Suppressor macrophage (primary cell): Measurements from ENCODE around the gene FARP2.
"Not testable (repeated sequence)": the region's sequence is repeated elsewhere in the genome, so short reads cannot be mapped to it uniquely, and the experiment has no call there.

Experiments
- DNase-seq, 4 experiments: peaks; one replicate each; pipeline ENCODE4 v3.0.0-alpha.2; 2020 to 2022

The FARP2 gene

DNA sequence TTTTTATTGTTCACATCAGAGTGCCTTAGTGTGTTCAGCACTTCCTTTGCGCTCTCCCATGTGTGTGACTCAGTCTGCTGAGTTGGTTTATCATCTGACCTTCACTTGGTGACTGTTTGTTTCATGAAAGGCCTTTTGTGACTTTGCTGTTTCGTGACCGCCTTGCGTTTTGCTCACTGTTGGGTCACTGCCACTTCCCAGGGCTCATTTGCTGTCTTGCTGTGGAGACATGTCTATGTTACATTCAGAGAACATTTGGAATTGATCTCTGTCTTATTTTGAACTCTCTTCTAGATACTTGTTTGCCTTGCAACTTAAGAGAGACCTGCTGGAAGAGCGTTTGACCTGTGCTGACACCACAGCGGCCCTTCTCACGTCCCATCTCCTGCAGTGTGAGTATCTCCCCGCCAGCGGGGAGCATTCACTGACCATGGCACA, 54.7 kb downstream of the FARP2 start:
- peak in 2 of 4 experiments; percentile 3 to 9 for DNase-seq

DNA sequence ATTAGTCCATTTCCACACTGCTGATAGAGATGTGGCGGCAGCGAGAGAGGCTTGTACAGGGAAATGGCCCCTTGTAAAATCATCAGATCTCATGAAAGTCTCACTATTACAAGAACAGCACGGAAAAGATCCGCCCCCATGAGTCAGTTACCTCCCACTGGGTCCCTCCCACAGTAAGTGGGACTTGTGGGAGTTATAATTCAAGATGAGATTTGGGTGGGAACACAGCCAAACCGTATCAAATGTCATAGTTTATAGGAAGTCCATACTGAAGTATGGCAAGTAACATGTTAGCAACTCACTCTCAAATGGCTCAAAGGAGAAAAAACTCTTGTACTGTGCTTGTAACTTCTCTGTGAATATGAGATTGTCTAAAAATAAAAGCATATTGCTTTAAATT, 56.1 kb downstream of the FARP2 start:
- DNase-seq: peak in 2 of 4 experiments; percentile 0 to 8

DNA sequence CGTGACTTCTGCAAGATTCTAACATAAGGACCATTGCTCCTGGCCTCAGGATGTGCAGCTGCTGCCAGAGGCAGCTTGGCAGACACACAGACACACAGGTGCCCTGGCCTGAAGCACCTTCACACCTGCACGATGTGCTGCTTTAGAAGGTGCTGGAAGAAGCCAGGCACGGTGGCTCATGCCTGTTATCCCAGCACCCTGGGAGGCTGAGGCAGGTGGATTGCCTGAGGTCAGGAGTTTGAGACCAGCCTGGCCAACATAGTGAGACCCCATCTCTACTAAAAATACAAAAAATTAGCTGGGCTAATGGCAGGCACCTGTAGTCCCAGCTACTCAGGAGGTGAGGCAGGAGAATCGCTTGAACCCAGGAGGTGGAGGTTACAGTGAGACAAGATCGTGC, 57.4 kb downstream of the FARP2 start:
- not testable (repeated sequence) for DNase-seq

DNA sequence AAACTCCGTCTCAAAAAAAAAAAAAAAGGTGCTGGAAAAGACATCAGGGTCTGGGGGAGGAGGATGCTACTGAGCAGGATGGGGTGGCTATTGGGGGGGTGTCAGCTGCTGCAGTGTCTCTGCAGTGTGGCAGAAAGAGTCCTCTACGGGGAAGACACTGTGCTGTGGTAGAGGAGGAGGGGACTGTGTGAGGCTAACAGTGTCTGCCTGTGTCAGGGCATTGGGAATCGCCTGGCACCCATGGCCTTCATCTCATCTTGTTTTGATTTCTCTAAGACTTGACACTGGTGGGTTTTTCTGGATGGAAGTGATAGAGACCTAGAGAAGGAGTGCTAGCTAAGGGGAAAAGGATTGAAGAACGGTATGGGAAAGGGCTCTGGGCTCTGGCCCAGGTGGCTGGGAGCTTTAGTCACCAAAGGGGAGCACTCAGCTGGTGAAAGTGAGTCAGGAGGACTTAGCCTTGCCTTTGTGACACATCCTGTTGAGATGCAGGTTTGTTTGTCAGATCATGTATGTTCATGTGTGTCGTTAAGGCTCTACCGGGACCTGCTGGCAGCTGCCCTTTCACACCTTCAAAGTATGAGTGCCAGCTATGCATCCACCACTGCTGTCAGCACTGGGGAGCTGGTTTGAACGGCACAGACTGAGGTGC, 58.0 kb downstream of the FARP2 start:
- no peak for DNase-seq

DNA sequence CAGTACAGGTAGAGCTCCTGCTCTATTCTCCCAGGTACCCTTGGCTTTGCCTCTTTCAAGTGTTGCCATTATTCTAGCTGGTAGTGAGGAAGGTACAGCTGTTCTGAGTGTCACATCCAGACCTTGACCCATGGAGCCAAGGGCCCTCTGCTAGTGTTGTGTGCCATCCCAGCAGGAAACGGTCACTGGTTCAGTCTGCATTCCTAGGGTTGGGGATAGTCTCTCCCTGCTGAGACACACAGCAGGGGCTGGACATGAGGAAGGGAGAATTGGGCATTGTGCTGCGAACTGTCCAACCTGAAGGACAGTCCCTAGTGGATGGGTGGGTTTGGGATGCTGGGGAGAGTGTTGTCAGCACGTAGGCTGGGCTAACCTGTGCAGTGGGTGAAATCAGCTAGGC, 59.1 kb downstream of the FARP2 start:
- no peak for DNase-seq

DNA sequence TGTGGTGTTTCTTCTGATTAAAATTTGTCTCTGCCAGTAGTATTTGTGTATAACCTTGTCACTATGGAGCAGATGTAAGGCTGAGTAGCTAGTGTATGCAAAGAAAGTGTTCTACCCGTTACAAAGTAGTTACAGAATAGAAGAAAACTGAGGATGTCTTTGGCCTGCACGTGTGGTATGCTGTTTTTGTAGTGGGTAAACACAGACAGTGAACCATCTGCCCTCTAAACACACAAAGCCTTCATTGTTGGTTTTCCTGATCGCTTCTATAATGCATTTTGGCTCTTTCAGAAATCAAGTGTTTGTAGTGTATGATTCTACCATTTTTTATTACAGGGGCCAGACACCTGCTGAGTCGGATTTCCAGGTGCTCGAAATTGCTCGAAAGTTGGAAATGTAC, 61.5 kb downstream of the FARP2 start:
- no peak for DNase-seq

DNA sequence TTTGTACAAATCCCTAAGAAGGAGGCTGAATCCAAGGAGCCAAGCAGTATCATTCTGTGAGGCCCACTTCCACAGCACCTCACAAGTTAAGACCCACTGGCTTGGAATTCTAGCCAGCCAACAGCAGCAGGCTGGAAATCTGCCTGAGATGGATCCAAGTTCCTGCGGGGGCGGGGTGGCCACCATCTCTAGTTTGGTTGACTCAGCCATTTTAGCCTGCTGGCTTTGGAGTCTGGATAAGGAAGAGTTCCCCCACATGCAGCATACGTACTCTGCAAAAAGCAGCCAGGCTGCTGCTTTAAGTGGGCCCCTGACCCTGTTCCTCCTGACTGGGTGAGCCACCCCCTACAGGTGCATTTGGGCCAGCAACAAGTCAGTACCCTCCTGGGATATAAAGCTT, 65.2 kb downstream of the FARP2 start:
- no peak for DNase-seq

DNA sequence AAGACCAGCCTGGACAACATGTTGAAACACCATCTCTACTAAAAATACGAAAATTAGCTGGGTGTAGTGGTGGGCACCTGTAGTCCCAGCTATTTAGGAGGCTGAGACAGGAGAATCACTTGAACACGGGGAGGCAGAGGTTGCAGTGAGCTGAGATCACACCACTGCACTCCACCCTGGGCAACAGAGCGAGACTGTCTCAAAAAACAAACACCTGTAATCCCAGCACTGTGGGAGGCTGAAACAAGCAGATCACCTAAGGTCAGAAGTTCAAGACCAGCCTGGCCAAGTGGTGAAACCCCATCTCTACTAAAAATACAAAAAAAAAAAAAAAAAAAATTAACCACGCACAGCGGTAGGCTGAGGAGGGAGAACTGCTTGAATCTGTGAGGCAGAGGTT, 65.9 kb downstream of the FARP2 start:
- not testable (repeated sequence) for DNase-seq

DNA sequence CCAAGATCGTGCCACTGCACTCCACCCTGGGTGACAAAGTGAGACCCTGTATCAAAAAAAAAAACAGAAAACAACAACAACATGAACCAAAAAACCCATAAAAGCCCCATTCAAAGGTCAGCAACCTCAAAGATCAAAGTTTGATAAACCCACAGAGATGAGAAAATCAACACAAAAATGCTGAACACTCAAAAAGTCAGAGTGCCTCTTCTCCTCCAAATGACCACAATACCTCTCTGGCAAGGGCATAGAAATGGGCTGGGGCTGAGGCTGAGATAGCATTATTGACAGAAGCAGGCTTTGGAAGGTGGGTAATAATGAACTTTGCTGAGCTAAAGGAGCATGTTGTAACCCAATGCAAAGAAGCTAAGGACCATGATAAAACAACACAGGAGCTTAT, 66.3 kb downstream of the FARP2 start:
- no peak for DNase-seq

DNA sequence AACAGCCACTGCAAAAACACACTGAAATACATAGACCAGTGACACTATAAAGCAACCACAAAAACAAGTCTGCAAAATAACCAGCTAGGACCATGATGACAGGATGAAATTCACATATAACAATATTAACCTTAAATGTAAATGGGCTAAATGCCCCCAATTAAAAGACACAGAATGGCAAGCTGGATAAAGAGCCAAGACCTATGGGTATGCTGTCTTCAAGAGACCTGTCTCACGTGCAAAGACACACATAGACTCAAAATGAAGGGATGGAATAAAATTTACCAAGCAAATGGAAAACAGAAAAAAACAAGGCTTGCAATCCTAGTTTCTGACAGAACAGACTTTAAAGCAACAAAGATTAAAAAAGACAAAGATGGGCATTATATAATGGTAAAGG, 67.4 kb downstream of the FARP2 start:
- DNase-seq: not testable (repeated sequence)

DNA sequence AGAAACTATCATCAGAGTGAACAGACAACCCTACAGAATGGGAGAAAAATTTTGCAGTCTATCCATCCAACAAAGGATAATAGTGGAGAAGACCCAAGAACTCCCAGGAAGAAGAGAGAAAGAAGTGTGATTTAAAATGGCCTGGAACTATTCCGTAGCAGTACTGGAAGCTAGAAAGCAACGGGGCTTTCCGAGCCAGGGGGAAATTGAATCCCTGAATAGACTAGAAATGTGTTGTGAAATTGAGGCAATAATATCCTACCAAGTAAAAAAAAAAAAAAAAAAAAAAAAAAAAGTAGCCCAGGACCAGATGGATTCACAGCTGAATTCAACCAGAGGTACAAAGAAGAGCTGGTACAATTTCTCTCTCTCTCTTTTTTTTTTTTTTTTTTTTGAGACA, 69.3 kb downstream of the FARP2 start:
- DNase-seq: no peak

DNA sequence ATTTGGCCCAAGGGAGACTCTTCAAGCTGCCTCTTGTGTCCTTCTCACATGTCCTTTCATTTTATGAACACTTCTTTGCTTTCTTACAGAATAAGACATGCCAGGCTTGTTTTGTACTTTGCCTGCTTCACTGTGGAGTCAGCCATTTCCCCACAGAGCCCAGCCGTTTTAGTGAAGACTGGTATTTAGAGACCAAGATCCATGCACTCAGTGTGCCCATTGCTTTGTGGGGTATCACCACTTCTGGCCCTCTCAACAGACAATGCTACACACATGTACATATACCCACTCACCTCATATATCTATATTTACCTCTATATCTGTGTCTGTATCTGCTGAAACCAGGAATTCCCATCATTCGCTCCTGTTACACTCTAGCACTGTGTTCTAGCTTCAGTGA, 74.1 kb downstream of the FARP2 start:
- DNase-seq: no peak

DNA sequence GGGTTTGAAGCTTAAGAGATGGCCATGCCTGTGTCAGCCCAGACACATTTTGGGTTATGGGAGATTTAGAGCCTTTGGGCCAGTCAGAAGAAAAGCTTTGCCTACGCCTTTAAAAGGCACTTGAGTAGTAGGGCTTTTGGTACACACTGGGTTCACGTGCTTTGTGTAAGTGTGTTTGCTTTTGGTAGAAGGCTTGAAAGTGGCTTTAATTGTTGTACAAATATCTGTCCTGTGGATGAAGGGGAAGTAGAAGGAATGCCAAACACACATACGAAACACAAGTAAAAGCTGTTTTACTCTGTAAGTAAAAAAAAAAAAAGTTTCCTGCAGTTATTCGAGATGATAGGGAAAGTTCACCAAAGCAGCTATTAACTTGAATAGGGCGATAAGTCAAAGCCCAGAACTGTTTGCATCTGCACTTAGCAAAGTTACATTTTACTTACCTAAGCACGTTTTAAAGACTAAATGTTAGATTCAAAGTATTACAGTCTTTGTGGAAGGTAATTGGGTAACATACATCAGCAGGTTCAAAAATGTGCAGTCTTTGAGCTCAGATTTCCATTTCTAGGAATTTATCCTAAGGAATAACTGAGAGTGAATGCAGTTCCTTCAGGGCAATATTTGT, 76.9 kb downstream of the FARP2 start:
- no peak for DNase-seq

DNA sequence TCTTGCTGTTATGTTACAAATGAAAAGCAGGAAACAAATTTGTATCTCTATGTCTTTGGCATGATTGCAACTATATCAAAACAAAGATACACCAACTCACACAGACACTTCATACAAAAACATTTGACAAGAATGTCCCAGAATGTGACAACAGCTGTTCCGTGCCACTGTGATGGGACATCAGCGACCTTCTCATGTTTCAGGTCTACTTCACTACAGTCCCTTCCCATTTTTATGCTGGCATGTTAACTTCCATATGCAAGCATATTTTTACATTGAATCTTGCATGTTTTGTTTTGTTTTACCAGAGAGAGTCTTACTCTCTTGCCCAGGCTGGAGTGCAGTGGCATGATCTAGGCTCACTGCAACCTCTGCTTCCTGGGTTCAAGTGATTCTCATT, 81.1 kb downstream of the FARP2 start:
- DNase-seq: no peak

DNA sequence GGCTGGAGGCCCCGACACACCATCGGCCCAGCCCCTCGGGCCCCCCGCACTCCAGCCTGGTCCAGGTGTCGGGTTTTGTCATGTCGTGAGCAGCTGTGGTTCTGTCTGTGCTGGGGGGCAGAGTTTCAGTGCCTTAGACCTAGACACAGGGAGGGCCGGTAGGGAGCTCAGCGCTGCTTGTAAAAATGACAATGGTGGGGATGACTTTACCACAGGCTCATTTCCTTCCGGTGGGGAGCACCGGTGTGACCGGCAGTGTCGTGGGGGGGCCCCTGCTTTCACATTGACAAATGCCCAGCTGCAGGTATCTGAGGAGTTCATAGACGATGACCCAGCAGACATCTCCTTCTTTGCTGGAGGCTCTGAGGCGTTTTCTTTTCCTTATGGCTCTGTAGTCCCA, 85.4 kb downstream of the FARP2 start:
- no peak for DNase-seq

DNA sequence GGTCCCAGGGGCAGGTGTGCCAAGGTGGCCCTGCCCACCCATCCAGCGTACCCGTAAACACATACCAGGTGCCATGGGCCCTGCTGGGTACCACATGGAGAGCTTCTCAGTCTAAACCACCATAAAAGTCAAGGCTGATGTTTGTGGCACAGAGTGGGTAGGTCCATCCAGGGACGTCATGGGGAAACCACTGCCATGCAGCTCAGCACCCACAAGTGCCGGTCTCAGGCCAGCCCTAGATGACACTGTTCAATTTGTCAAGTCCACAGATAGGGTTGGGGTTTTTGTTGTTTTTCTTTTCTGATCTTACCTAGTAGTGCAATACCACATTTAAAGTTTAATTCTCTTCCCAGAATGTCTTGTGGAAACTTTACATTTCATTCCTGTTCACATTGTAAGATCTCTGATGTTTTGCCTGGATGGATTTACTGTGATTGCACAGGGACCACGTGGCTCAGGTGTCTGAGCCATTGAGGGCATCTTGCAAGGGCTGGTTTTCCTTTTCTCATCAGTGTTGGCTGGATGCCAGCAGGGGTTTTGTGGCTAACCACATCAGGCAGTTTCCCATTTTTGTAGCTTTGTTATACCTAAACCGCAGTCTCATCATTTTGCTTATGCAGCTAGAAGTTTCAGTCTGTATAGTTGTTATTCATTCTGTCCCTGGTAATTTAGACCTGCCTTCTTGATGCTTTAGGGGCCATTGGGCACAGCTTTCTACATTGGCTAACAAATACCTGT, 87.6 kb downstream of the FARP2 start:
- DNase-seq: peak; percentile 46 to 72 (median 61)

DNA sequence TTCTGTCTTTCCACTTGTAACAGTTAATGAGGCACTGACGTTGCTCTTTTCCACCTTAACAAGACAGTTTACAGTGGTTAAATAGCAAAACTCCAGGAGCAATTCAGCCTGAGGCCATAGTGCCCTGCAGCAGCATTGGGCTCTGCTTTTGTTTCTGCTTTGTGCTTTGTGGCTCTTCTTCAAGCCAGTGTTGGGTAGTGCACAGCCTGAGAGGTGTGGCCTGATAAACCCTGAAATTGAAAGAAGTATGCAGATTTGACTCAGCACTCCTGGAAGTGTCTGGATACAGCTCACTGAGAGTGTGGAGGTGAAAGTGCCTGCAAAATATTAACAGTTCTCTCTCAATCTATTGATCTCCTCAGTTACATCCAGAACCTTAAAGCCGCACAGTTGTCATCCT, 89.3 kb downstream of the FARP2 start:
- DNase-seq: no peak

DNA sequence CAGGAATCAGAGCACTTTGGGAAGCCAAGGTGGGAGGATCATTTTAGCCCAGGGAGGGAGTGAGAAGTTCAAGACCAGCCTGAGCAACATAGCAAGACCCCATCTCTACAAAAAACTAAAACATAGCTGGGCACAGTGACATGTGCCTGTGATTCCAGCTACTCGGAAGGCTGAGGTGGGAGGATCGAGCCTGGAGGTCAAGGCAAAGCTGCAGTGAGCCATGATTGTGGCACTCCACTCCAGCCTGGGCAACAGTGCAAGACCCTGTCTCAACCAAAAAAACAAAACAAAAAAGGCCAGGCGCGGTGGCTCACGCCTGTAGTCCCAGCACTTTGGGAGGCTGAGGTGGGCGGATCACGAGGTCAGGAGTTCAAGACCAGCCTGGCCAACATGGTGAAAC, 94.0 kb downstream of the FARP2 start:
- not testable (repeated sequence) for DNase-seq

DNA sequence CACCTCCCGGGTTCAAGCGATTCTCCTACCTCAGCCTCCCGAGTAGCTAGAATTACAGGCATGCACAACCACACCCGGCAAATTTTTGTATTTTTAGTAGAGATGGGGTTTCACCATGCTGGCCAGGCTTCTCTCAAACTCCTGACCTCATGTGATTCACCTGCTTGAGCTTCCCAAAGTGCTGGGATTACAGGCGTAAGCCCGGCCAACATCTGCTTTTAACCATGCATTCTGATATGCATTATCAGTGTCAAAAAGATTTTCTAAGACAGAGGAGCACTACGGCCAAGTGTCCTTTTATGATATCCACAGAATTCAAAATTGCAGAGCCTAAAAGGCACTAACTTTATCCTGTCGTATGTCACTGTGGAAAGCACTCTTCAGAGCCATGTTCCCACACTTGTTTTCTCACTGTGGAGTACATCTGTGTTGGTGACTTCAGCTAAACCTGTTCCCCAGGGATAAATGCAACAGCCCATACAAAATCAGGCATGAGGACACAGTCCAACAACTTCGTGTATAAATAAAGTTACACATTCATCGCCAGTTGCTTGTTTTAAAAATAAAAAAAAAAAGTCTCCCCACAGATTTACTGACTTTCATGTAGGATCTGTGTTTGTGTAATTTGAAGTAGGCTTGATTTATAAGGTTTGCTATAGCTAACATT, 95.9 kb downstream of the FARP2 start:
- no peak for DNase-seq

DNA sequence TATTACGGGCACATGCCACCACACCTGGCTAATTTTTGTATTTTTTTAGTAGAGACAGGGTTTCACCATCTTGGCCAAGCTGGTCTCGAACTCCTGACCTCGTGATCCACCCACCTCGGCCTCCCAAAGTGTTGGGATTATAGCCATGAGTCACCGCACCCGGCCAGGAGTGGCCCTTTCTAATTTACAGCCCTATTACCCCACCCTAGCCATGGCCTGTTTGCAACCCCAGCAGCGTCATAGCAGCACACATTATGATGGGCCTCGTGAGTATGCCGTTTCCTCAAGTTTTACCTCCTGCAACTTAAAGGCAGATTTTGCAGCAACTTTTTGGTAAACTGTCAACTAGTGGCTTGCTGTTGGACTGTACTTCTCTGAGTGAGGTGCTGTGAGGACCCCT, 97.8 kb downstream of the FARP2 start:
- not testable (repeated sequence) for DNase-seq

DNA sequence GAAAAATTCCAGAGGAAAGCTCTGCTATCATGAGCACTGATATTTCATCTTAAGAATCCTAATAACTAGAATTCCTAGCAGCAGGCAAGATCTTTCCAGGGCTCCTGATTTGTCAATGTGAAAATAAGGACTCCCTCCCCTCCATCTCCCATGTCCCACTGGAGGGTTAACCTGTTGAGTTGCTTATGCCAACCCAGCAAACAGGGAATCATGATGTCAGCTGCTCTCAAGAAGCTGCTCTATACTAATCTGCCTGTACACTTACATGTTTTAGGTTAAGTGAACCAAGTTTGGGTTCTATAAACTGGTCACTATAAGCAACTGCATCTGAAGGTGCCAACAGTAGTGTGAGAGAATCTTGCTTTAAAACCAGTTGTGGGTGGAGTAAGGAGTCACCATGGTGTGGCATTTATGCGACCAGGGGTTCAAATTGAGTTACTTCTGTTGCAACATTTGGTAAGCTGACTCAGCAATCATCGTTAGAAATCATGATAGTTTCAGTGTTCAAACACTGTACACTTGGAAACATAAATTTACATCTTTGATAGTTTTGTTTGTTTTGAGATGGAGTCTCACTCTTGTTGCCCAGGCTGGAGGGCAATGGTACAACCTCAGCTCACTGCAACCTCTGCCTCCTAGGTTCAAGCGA, 98.9 kb downstream of the FARP2 start:
- no peak for DNase-seq

DNA sequence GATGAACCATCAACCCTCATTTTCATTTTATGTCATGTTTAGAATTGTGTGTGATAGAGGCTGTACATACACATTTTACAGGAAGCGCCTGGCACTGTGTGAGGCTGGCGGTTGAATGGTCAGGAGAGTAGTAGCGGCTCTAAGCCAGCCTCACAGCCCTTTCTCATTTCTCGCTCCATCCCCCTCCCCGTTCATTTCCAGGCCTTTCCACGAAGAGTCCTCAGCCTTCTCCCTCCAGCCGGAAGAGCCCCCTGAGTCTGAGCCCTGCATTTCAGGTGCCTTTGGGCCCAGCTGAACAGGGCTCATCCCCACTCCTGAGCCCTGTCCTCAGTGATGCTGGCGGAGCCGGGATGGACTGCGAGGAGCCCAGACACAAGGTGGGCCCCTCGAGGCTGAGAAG, 100.5 kb downstream of the FARP2 start:
- DNase-seq: no peak

DNA sequence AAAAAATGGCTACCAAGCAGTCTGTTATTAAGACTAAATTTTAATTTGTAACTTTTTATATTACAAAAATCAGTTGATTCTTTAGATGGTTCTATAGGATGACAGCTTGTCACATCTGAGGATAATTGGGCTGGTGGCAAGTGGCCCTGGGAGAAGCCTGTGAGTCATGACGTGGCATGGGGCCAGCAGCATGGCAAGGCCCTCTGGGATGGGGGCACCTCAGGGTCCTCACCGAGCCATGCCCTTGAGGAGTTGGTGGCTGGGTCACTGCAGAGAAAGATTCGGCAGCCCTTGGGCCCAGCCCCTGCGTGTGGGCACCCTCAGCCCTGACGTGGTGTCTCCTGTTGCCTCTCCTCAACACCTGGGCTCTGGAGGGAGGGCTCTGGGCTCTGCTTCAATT, 102.6 kb downstream of the FARP2 start:
- no peak for DNase-seq
